Thyroid gland (tissue), 4 donors: ENCODE measurements around the gene RHO.

ENCODE experiments used
- CTCF ChIP-seq, 6 experiments: fragments of 200-600 bp in 3 of 6; fragments of 450-650 bp in 3 of 6; sonication (generic) in 3 of 6; IDR thresholded peaks; one replicate each; pipeline ENCODE4 v1.5.1; 2016 to 2019; ENCODE audit warnings: antibody characterized with exemption in 6 of 6, mild to moderate bottlenecking in 2 of 6, inconsistent platforms in 1 of 6, moderate library complexity in 1 of 6
- POLR2A ChIP-seq, 2 donors: fragments of 450-650 bp; IDR thresholded peaks; one replicate each; pipeline ENCODE4 v1.6.1; 2017; ENCODE audit warnings: antibody characterized with exemption in 2 of 2, mild to moderate bottlenecking in 2 of 2, moderate library complexity in 1 of 2

GRCh38 chr3:129572603-129573002, 44.2 kb downstream of the RHO start:
- TF ChIP-seq CTCF (IDR thresholded peaks at IDR 0.05) (no peak), POLR2A (IDR thresholded peaks at IDR 0.05) (no peak)
